ENCODE data around the gene INPP5B. TPM values are rescaled to one million over a fixed set of nuclear protein-coding genes. Genes with fewer than 3 reads are reported as not detected.
"Not testable (repeated sequence)": the region's sequence is repeated elsewhere in the genome, so short reads cannot be mapped to it uniquely, and the experiment has no call there.

The INPP5B gene
- polyA plus RNA-seq, 4 donors: 17.9 to 24.7 (median 20.5) TPM

DNA sequence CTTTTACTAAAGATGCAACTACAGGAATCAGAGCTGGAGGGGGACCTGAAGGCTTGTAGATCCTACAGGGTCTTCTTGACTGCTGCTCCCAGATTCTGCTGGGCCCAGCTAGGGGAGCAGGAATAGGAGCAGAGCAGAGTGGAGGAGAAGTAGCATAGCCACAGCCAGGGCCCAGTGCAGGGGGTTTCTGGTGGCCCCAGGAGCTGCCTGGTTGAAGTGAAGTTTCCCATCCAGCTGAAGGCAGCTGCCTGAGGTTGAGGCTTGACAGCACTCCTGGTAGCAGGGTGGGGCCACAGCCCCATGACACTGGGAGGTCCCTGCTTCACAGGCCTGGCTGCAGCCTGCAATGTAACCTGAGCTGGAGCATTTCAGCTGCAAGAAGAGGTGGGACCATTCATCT is 2.0 kb upstream of the INPP5B start:
- no peak for DNase-seq (ENCODE audit: low read depth in 4 of 4, low spot score in 3 of 4)

DNA sequence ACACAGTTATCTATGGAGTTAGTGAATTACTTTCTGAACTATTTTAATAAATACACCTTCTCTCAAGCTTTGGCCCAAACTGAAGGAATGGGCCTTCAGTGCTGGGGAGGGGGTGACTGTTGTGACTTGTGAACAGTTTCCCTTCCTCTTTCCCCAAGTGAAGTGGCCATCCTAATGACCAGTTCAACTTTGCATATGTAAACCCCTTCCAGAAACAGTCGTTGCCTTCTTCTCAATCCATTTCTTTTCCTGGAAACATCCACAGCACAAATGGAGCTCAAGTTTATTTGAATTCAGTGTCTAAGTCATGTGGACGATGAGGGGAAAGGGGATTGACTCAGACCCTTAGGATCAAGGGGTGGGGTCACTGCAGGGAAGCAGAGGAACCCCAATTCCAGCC is 1.3 kb upstream of the INPP5B start:
- DNase-seq (ENCODE audit: low read depth in 4 of 4, low spot score in 3 of 4): no peak

DNA sequence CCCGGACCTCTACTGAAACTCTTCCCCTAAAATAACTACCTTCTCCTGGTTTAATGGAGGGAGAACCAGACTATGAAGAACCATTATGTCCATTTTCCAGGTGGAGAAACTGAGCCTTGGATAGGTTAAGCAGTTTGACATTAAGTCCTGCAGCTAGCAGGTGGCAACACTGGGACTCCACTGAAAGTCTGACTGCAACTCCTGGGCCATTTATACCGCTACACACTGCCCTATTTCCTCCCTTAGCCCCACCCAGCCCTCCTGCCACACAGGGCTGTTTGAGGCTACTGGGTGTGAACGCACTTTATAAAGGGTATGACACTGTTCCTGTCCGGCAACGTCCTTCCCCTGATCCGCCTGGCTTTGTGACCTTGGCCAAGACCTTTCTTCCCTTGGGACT is 511 bp upstream of the INPP5B start:
- DNase-seq (ENCODE audit: low read depth in 4 of 4, low spot score in 3 of 4): no peak

DNA sequence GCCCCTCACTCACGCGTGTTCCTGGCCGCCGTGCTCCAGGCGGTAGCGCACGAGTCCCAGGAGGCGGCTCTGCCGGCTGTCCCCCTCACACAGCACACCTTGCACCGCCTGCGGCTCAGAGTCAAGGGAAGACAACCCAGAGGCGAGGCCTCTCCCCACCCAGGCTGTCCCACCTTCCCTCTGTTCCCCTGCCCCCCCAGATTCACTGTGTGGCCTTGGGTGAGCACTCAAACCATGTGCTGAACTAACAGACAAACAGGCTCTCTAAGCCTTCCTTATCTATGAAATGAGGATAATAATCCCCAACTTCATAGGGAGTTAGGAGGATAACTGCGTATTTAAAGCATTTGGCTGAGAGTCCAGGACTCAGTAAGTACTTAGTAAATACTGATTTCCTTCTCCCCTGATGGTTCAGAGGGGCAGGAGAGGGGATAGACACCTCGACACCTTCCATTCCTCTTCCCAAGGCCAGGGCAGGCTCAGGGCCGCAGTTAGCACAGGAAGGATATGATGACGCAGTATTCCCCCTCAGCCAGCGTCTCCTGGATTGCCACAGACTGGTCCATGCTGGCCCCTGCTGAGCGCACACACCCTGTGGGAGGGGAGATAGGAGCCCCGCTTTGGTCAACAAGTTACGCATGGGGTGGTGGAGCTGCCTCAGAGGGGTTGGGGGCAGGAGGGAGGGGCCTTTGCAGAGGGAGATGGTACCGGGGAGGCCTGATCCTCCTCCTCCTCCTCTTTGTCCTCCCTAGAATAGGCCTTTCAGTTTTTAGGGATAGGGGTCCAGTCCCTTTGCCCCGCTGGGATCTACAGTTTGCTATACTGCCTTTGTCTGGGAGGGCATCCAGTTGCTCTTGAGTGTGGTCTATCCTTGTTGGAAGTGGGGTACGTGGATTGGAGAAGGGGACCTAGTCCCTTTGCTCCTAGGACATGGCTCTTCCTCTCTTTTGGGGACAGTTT is 830 bp downstream of the INPP5B start:
- DNase-seq (ENCODE audit: low read depth in 4 of 4, low spot score in 3 of 4): no peak

DNA sequence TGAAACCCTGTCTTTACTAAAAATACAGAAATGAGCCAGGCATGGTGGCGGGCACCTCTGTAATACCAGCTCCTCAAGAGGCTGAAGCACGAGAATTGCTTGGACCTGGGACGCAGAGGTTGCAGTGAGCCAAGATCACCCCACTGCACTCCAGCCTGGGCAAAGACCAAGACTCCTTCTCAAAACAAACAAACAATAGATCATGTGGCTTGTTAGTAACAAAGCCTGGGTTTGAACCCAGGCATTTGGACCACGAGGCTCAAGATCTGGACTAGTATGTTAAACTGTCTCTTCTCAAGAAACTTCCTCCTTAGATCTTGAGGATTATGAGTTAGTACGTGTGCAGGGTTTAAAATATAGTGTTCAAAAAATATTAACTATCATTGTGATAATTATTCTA is 1.6 kb downstream of the INPP5B start:
- DNase-seq (ENCODE audit: low read depth in 4 of 4, low spot score in 3 of 4): no peak

DNA sequence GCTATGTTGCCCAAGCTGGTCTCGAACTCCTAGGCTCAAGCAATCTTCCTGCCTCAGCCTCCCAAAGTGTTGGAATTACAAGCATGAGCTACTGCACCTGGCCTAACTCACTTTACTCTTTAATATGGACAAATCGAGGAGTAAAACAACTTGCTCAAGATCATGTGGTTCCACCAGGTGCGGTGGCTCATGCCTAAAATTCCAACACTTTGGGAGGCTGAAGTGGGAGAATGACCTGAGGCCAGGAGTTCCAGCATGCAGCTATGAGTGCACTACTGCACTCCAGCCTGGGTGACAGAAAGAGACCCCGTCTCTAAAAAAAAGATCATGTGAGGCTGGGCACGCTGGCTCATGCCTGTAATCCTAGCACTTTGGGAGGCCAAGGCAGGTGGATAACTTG is 2.0 kb downstream of the INPP5B start:
- no peak for DNase-seq (ENCODE audit: low read depth in 4 of 4, low spot score in 3 of 4)

DNA sequence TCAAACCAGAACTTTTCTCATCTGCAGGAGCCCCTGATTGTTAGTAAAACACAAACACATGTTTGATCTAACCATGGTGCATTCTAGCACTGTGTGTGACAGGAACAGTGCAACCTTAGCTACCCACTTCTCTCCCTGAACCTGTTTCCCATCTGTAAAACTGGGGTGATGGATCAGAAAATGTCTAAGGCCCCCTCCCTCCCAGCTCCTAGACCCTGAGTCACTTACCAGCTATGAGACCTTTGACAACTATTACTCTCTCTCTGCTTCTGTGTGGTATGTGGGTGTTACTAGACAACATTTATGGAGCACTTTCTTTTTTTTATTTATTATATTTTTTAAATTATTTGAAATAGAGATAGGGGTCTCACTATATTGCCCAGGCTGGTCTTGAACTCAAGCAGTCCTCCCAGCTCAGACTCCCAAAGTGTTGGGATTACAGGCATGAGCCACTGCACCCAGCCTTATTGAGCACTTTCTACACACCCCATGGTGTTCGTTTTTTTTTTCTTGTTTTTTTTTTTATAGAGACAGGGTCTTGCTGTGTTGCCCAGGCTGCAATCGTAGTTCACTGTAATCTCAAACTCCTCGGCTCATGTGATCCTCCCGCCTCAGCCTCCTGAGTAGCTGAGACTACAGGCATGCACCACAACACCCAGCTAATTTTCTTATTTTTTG is 2.6 kb downstream of the INPP5B start:
- DNase-seq (ENCODE audit: low read depth in 4 of 4, low spot score in 3 of 4): no peak

DNA sequence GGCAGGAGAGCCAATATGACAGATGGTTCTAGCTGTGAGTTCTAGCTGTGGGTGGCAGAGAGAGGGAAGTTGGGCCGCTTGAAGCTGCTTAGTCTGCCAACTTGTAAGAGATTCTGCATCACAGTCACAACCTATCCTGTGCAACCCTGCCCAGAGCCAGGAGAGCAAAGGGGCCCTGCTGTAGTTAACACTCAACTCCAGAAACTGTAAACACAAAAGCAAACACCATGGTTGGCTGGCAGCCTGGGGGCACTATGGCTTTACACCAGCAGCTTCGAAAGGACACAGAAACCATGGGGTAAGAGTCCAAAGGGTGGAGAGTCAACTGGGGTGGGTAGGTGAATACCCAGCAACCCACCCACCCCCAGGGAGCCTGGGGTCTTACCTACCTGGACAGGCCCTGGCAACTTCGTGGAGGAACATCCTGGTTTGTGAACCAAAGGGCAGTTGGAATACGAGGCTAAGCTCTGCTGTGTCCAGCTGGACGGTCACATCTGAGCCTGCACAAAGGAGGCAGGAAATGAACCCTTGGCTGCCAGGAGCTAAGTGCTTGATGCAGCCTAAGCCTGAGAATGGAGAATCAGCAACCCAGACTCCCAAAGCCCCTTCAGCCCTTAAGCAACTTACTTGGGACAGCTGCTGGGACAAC is 6.4 kb downstream of the INPP5B start:
- DNase-seq (ENCODE audit: low read depth in 4 of 4, low spot score in 3 of 4): no peak

DNA sequence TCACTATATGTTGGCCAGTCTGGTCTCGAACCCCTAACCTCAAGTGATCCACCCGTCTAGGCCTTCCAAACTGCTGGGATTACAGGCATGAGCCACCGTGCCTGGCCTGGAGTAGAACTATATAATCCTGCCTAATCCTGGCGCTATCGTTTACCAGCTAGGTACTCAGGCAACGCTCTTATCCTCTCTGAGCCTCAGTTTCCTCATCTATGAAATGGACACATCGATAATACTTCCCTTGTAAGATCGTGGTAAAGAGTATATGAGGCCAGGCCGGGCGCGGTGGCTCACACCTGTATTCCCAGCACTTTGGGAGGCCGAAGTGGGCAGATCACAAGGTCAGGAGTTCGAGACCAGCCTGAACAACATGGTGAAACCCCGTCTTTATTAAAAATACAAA is 10.1 kb downstream of the INPP5B start:
- DNase-seq (ENCODE audit: low read depth in 4 of 4, low spot score in 3 of 4): not testable (repeated sequence)

DNA sequence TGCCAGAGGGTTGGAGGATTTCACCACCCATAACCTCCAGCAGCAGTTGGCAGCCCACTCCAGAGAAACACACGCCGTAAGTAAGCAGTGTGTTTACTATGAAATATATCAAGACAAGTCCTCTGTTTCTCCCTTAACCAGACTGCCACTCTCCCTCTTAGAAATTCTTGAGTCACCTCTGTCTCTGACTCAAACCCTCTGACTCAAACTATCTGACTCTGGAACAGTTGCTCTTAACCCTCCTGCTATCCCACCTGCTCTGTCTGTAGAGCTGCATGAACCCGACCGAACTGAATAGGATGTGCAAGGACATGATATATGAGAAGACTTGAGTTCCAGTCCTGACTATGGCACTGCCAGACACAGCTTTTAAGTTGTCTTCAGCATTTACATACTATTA is 14.1 kb downstream of the INPP5B start:
- no peak for DNase-seq (ENCODE audit: low read depth in 4 of 4, low spot score in 3 of 4)

DNA sequence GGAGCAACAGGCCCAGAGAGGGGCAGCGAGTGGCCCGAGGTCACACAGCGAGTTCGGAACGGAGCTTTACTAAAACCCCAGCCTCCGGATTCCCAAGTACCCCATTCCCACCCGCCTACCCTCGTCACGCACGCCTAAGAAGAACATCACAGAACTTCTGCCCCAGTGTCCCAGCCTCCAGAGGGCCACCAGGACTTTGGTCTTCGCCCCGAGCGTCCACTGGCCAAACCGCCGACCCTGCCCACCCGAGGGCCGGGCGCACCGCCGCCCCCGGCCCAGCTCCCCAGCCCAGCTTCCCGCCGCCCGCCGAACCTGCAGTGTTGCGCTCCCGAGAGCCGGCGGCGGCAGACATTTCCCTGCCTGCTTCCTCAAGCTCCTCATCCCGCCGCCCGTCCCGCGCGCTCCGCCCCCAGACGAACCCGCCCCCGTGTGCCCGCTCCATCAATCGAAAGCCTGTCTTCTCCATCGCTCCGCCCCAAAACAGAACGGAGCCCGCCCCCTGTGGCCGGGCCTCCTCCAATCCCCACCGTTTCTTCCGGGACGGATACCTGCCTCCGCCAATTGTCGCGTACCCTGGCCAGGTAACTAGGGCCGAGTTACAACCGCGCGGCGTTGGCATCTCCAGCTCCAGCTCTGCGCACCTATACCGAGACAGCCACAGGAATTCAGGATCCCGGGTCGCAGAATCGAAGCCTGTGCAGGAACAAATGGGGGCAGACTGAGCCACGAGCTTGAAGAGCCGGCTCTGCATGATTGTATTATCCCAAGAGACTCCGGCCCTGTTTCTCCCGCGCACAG is 15.3 kb downstream of the INPP5B start:
- peak; percentile 89 to 94 (median 92) for DNase-seq (ENCODE audit: low read depth in 4 of 4, low spot score in 3 of 4)

DNA sequence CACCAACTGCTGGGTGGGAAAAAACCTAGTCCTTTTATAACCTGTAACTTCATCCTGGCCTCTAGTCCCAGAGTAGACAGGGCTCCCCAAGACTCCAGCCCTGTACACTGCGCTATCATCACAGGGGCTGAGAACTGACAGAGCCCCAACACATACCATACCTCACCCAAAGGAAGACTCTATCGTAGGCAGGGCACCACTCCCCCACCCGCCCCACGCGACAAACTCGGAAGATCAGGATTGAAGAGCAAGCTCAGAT is 15.8 kb downstream of the INPP5B start:
- no peak for DNase-seq (ENCODE audit: low read depth in 4 of 4, low spot score in 3 of 4)

DNA sequence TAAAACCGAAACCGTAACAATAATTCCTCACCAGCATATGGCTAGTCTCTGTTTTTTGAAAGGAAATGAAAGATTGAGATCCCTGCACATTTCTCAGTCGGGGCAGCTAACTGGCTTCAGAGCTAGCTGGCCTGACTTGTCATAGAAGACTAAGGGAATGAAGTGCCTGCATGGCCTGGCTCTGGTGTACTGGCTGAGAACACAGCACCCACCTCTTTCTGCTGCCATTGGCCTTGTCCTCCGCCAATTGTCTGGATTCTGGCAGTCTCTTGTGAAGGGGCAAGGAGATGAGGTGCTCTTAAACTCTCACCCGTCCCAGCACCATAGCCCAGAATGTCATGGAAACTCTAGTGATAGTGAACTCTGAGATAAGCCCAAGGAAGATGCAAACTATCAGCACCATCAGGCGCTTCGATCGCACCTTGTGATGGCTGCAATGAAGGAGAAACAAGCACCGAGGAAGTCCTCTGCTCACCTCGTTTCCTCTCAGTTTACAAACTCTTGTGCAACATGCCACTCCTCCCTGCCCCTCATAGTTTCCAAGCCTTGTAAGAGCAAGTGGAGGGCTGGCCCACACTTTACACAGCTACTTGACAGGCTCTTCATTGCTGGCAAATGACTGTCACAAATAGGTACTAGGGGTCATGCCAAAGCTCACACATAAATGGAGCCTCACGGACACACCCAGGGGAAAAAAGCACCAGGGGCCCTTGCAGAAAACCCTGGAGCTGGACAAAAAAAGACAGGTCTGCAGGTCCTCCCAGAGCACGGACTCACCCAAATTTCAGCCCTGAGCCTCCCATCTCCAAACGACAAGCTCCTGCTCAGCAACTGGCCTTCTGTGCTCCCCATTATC is 16.4 kb downstream of the INPP5B start:
- DNase-seq (ENCODE audit: low read depth in 4 of 4, low spot score in 3 of 4): no peak

DNA sequence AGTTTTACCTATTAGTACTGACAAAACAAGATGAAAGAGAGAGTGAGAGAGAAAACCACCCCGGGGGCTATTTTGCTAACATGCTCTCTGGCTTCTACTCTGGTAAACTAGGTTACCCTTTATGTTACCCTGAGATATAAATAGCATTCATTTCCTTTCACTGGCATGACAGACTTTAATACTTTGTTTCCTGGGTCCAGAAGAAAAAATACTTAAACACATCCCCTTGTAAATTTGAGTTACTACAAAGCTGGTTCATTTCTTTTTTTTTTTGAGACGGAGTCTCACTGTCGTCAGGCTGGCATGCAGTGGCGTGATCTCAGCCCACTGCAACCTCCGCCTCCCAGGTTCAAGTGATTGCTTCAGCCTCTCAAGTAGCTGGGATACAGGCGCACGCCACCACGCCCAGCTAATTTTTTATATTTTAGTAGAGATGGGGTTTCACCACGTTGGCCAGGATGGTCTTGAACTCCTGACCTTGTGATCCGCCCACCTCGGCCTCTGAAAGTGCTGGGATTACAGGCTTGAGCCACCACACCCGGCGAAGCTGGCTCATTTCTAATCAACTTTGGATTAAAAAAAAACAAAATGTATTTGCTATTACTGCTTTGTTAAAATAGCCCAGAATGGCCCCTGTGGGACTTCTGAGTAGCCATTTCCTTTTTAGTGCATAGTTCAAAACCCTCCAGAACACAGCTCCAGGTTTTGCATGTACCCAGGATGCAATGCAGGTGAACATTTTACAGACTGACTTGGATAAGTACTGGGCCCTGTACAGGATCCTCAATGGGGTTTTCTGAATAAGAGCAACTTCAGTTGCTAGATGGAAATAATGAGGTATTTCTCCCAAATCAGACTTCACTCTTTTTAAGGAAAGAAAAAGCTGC is 20.6 kb downstream of the INPP5B start:
- no peak for DNase-seq (ENCODE audit: low read depth in 4 of 4, low spot score in 3 of 4)

DNA sequence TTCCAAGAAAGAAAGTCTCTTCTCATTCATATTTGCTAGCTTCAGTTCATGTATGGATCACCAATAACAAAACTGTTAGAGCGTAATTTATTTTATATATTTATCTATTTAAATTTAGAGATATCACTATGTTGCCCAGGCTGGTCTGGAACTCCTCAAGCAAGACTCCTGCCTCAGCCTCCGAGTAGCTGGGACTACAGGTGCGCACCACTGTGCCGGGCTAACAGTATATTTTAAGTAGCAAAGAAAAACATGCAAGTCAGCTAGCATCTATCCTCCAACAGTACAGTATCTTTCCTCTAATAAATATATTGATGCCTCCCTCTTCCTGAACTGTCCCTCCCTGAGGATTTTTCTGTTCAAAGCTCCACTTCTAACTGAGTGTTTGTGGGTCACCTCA is 21.5 kb downstream of the INPP5B start:
- no peak for DNase-seq (ENCODE audit: low read depth in 4 of 4, low spot score in 3 of 4)

DNA sequence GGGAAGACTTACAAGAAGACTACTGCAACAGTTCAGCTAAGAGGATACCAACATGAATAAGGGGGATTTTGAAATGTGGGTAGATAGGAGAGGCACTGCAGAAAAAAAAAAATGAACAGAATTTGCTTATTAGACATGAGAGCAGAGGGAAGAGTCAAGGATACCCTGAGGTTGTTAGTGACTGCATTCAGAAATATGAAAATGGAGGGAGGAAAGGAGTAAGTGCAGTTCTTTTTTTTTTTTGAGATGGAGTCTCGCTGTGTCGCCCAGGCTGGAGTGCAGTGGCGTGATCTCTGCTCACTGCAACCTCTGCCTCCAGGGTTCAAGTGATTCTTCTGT is 23.3 kb downstream of the INPP5B start:
- DNase-seq (ENCODE audit: low read depth in 4 of 4, low spot score in 3 of 4): no peak

DNA sequence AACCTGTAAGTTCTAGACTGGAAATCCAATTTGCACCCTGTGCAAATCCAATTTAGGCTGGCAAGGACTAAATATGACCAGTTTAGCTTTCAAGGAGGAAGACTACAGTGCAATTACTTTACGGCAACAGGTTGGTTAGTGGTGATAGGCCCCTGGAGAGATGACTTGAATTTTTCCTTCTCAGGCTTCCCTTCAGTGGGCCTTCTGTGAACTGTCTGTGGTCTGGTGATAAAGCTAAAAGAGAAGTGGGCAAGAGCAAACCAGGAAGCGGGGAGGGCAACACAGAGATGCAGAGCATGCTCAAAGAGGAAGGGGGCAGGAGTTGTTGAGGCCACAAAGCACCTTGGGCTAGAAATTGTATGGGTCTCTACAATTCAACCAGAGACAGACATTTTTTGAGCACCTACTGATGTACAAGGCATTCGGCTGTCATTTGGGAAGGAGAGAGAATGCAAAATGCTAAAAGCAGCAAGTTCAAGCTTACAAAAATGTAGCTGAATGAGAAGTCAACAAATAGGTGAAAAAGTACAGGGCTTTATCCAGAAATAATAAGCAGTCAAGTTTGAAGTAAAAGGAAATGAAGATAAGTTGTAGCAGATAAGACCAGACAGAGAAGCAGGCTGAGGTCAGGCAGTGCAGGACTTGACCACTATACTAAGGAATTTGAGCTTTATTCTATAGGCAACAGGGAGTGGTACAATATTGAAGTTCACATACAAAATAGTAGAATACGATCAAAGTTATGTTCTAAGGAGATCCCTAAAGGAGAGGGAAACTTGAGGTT is 23.9 kb downstream of the INPP5B start:
- DNase-seq (ENCODE audit: low read depth in 4 of 4, low spot score in 3 of 4): no peak

DNA sequence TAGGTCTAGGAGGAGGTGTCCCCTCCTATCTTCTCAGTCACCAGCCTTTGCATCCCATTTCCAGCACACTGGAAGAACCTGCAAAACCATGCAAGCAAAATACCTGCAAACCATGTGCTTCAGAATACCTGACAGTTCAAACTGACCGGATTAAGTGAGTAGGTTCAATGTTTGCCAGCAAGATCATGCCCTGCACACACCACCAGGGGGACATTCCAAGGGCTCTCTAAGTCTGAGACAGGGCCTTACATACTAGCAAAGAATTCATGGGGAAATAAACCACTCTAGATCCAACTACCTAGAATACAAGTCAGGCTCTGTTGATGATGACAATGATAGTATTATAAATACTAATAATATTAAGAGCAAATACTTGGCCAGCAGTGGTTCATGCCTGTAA is 27.6 kb downstream of the INPP5B start:
- DNase-seq (ENCODE audit: low read depth in 4 of 4, low spot score in 3 of 4): no peak

Measured in left renal pelvis (tissue), 4 donors.